H9 (cell line): ENCODE results near the gene CCDC80. TPM values are rescaled to one million over a fixed set of nuclear protein-coding genes. Genes with fewer than 3 reads are reported as not detected.

Experiments used
- DNase-seq: peaks from one replicate; pipeline ENCODE4 v3.0.0-alpha.2; 2017
- H2AFZ ChIP-seq: one replicate; pipeline ENCODE4 v1.6.1; 2013; ENCODE audit warnings: mild to moderate bottlenecking, low read length, control low read depth, moderate library complexity
- H2AK5ac ChIP-seq: 2 replicates; pipeline ENCODE4 v1.6.1; 2013; ENCODE audit warnings: low read length, control low read depth, mixed read lengths; ENCODE audit not compliant: insufficient read length
- H2BK120ac ChIP-seq: one replicate; pipeline ENCODE4 v1.6.1; 2013; ENCODE audit warnings: low read depth, mild to moderate bottlenecking, low read length, control low read depth, inconsistent platforms; ENCODE audit not compliant: poor library complexity, severe bottlenecking
- H2BK12ac ChIP-seq: 2 replicates; pipeline ENCODE4 v1.6.1; 2013; ENCODE audit warnings: low read length, control low read depth, mixed read lengths, low read depth; ENCODE audit not compliant: insufficient read length
- H2BK15ac ChIP-seq: 2 replicates; pipeline ENCODE4 v1.6.1; 2013; ENCODE audit warnings: low read depth, low read length, control low read depth
- H2BK20ac ChIP-seq: one replicate; pipeline ENCODE4 v1.6.1; 2013; ENCODE audit warnings: low read depth, mild to moderate bottlenecking, low read length, control low read depth, inconsistent platforms; ENCODE audit not compliant: poor library complexity, severe bottlenecking
- H2BK5ac ChIP-seq: 2 replicates; pipeline ENCODE4 v1.6.1; 2013; ENCODE audit warnings: low read length, control low read depth, mixed read lengths; ENCODE audit not compliant: insufficient read length
- H3K14ac ChIP-seq: 2 replicates; pipeline ENCODE4 v1.6.1; 2013; ENCODE audit warnings: low read length, control low read depth; ENCODE audit not compliant: insufficient read depth
- H3K18ac ChIP-seq: 2 replicates; pipeline ENCODE4 v1.6.1; 2013; ENCODE audit warnings: low read depth, mild to moderate bottlenecking, mixed read lengths, low read length, control low read depth; ENCODE audit not compliant: insufficient read length
- H3K23ac ChIP-seq: 2 replicates; pipeline ENCODE4 v1.6.1; 2013; ENCODE audit warnings: low read length, control low read depth, mixed read lengths, low read depth; ENCODE audit not compliant: insufficient read length
- H3K23me2 ChIP-seq: 2 replicates; pipeline ENCODE4 v1.6.1; 2013; ENCODE audit warnings: low read depth, mild to moderate bottlenecking, mixed read lengths, low read length, control low read depth; ENCODE audit not compliant: insufficient read length, poor library complexity, severe bottlenecking
- H3K27ac ChIP-seq: 2 replicates; pipeline ENCODE4 v1.5.1; 2013; ENCODE audit warnings: low read length, control low read depth, mixed read lengths, low read depth; ENCODE audit not compliant: insufficient read length
- H3K27me3 ChIP-seq: 2 replicates; pipeline ENCODE4 v1.6.1; 2013; ENCODE audit warnings: low read length, control low read depth, inconsistent platforms; ENCODE audit not compliant: insufficient read depth
- H3K4ac ChIP-seq: 2 replicates; pipeline ENCODE4 v1.6.1; 2013; ENCODE audit warnings: low read depth, mild to moderate bottlenecking, control low read depth, inconsistent platforms, low read length, moderate library complexity
- H3K4me1 ChIP-seq: 2 replicates; pipeline ENCODE4 v1.6.1; 2013; ENCODE audit warnings: low read length, control low read depth, inconsistent platforms; ENCODE audit not compliant: insufficient read depth
- H3K4me2 ChIP-seq: 2 replicates; pipeline ENCODE4 v1.6.1; 2013; ENCODE audit warnings: low read length, control low read depth, mixed read lengths; ENCODE audit not compliant: insufficient read length, insufficient read depth
- H3K56ac ChIP-seq: 2 replicates; pipeline ENCODE4 v1.6.1; 2013; ENCODE audit warnings: low read depth, mild to moderate bottlenecking, mixed read lengths, low read length, control low read depth; ENCODE audit not compliant: insufficient read length
- H3K79me1 ChIP-seq: 2 replicates; pipeline ENCODE4 v1.6.1; 2013; ENCODE audit warnings: low read depth, mild to moderate bottlenecking, moderate library complexity, low read length, control low read depth, inconsistent platforms; ENCODE audit not compliant: insufficient read depth, poor library complexity, severe bottlenecking
- H3K79me2 ChIP-seq: 2 replicates; pipeline ENCODE4 v1.6.1; 2013; ENCODE audit warnings: low read length, control low read depth, inconsistent platforms; ENCODE audit not compliant: insufficient read depth
- H3K9ac ChIP-seq: 2 replicates; pipeline ENCODE4 v1.6.1; 2013; ENCODE audit warnings: low read length, control low read depth, mixed read lengths; ENCODE audit not compliant: insufficient read length; ENCODE audit errors: extremely low read depth
- H3K9me3 ChIP-seq: one replicate; pipeline ENCODE4 v1.6.1; 2013; ENCODE audit warnings: low read depth, low read length, inconsistent platforms; ENCODE audit not compliant: control insufficient read depth
- H3T11ph ChIP-seq: one replicate; pipeline ENCODE4 v1.6.1; 2013; ENCODE audit warnings: mild to moderate bottlenecking, low read length, control low read depth, inconsistent platforms
- H4K20me1 ChIP-seq: one replicate; pipeline ENCODE4 v1.6.1; 2013; ENCODE audit not compliant: control insufficient read depth, insufficient read length, insufficient read depth
- H4K5ac ChIP-seq: 2 replicates; pipeline ENCODE4 v1.6.1; 2013; ENCODE audit warnings: low read depth, mild to moderate bottlenecking, mixed read lengths, low read length, control low read depth; ENCODE audit not compliant: insufficient read length
- H4K8ac ChIP-seq: replicated peaks from 2 replicates; pipeline ENCODE4 v1.6.1; 2013; ENCODE audit warnings: low read length, control low read depth, mixed read lengths, low read depth; ENCODE audit not compliant: insufficient read length
- H4K91ac ChIP-seq: 2 replicates; pipeline ENCODE4 v1.6.1; 2013; ENCODE audit warnings: low read depth, mild to moderate bottlenecking, moderate library complexity, mixed read lengths, low read length, control low read depth; ENCODE audit not compliant: insufficient read length
- H3K27ac Mint-ChIP-seq, 3 experiments: 2 replicates in 2 of 3; 3 replicates in 1 of 3; pipeline ENCODE4 v1.8.0; 2020 to 2021; ENCODE audit warnings: mixed read lengths in 3 of 3, mild to moderate bottlenecking in 1 of 3, moderate library complexity in 1 of 3
- H3K27me3 Mint-ChIP-seq: 2 replicates; pipeline ENCODE4 v1.8.0; 2021; ENCODE audit warnings: low read depth, mild to moderate bottlenecking, moderate library complexity, mixed read lengths
- H3K36me3 Mint-ChIP-seq, 3 experiments: 2 replicates in 2 of 3; 3 replicates in 1 of 3; pipeline ENCODE4 v1.8.0; 2020 to 2021; ENCODE audit warnings: low read depth in 3 of 3, mixed read lengths in 3 of 3; ENCODE audit not compliant: insufficient read depth in 1 of 3
- H3K4me1 Mint-ChIP-seq, 2 experiments: 2 replicates each; pipeline ENCODE4 v1.8.0; 2020; ENCODE audit warnings: mixed read lengths in 2 of 2
- H3K4me3 Mint-ChIP-seq, 2 experiments: 2 replicates in 1 of 2; 3 replicates in 1 of 2; pipeline ENCODE4 v1.8.0; 2020 to 2021; ENCODE audit warnings: mild to moderate bottlenecking in 2 of 2, mixed read lengths in 2 of 2, moderate library complexity in 1 of 2
- H3K9me3 Mint-ChIP-seq, 2 experiments: 2 replicates in 1 of 2; 3 replicates in 1 of 2; pipeline ENCODE4 v1.8.0; 2020; ENCODE audit warnings: mild to moderate bottlenecking in 2 of 2, mixed read lengths in 2 of 2, moderate library complexity in 1 of 2
- CTCF ChIP-seq: fragments of 200-600 bp; sonication (generic); conservative IDR thresholded peaks from 3 replicates; pipeline ENCODE4 v1.8.0; 2021; ENCODE audit warnings: antibody characterized with exemption, mild to moderate bottlenecking
- WGBS: extraction: QIAGEN DNeasy Blood & Tissue Kit; methylation state at CpG from one replicate; pipeline ENCODE4 v1.1.7; 2013; ENCODE audit warnings: missing lambda C conversion rate, low lambda C conversion rate, mixed read lengths; ENCODE audit not compliant: insufficient read length; ENCODE audit errors: extremely low coverage; 5-methylcytosine and 5-hydroxymethylcytosine counted together
- total RNA-seq: library from RNA; stranded (reverse); gene quantifications from 2 replicates; pipeline ENCODE4 v1.2.1, GENCODE V29; 2021

Gene CCDC80
- total RNA-seq, 1 experiment from 2014 or later = 5.4 TPM

- Histone ChIP-seq H3K4me1 (peaks cover 7% of the 10 kb centered on the region; the same call in 1 of the 2 replicates), H2BK15ac (no peak overlapping the region), H2BK20ac (no peak overlapping the region), H3K56ac (no peak overlapping the region), H2BK12ac (no peak overlapping the region), H3K27me3 (no peaks in the 10 kb centered on the region), H3K23ac (no peak overlapping the region), H3K14ac (no peak overlapping the region), H3K4me2 (no peak overlapping the region), H4K8ac (no peak overlapping the region), H3K23me2 (no peaks in the 10 kb centered on the region), H3K27ac (no peak overlapping the region), H4K5ac (no peak overlapping the region), H3K9ac (no peak overlapping the region), H2BK5ac (no peak overlapping the region), H2AFZ (no peak overlapping the region), H2BK120ac (no peak overlapping the region), H3K9me3 (no peaks in the 10 kb centered on the region), H2AK5ac (no peak overlapping the region), H4K20me1 (no peaks in the 10 kb centered on the region), H3K4ac (no peak overlapping the region), H3K79me2 (no peaks in the 10 kb centered on the region), H3T11ph (no peak overlapping the region), H4K91ac (no peak overlapping the region), H3K79me1 (no peaks in the 10 kb centered on the region), H3K18ac (no peak overlapping the region)
- no peak for DNase-seq
- no peaks in the 10 kb centered on the region; the same call in none of the 2 replicates for H3K27me3 Mint-ChIP-seq
- no peaks in the 10 kb centered on the region for H3K9me3 Mint-ChIP-seq
- H3K36me3 Mint-ChIP-seq = no peaks in the 10 kb centered on the region
- no peak overlapping the region for H3K4me3 Mint-ChIP-seq
- TF ChIP-seq CTCF = no peak
- WGBS = no CpG with 5 or more reads among the region's 7 CpGs
- no peak overlapping the region for H3K27ac Mint-ChIP-seq
- H3K4me1 Mint-ChIP-seq = peaks cover 25 to 38% of the 10 kb centered on the region in 2 experiments
Measured at GRCh38 chr3:112685420-112685819, 44.5 kb upstream of the CCDC80 start.
